HCT116 (cell line): ENCODE data around the gene SYNE1. TPM values are rescaled to one million over a fixed set of nuclear protein-coding genes. Genes with fewer than 3 reads are reported as not detected.

Experiments
- ATAC-seq: fragments of 200-7000 bp; cut with Tn5 transposase; 2 replicates; pipeline ENCODE4 v1.9.1; 2020; ENCODE audit warnings: mild to moderate bottlenecking, moderate library complexity
- BruUV-seq: library from RNA; stranded (reverse); fragments of 400-500 nt; replicated peaks from 2 replicates; lab custom pipeline; 2021; lab: Mats Ljungman, UMichigan
- CTCF ChIA-PET: fragments of 300-600 bp; sonication (Branson Sonifier 250); formaldehyde crosslinking; loops from one replicate; lab custom pipeline; 2021; ENCODE audit warnings: antibody characterized with exemption; lab: Charles Lee
- POLR2A ChIA-PET: fragments of 300-600, 350-600 bp; sonication (Branson Sonifier 250); formaldehyde crosslinking; loops from one replicate; lab custom pipeline; 2021; ENCODE audit warnings: antibody characterized with exemption; lab: Charles Lee
- RAD21 ChIA-PET, 2 experiments: fragments of 300-600 bp; sonication (Branson Sonifier 250); formaldehyde crosslinking; loops; one replicate each; lab custom pipeline; 2023; ENCODE audit warnings: low total read pairs in 2 of 2; ENCODE audit not compliant: uncharacterized antibody in 2 of 2, unreplicated experiment in 2 of 2, low non-redundant PET in 1 of 2; lab: Charles Lee
- DNase-seq: peaks from one replicate; pipeline ENCODE4 v3.0.0-alpha.2; 2010; ENCODE audit warnings: low read depth, low spot score
- H2AFZ ChIP-seq: fragments of 200-600 bp; shearing (Covaris generic), sonication (generic); 2 replicates; pipeline ENCODE4 v1.6.1; 2017; ENCODE audit warnings: low read depth, mixed run types, mixed read lengths, antibody characterized with exemption, low read length; ENCODE audit not compliant: poor library complexity, severe bottlenecking
- H3K27ac ChIP-seq: 2 replicates; pipeline ENCODE4 v1.5.1; 2012; ENCODE audit warnings: low read depth, low read length
- H3K27me3 ChIP-seq: fragments of 200-600 bp; sonication (generic); 2 replicates; pipeline ENCODE4 v1.6.1; 2016; ENCODE audit warnings: mixed run types, low read length, mixed read lengths; ENCODE audit not compliant: insufficient read depth
- H3K36me3 ChIP-seq, 2 experiments: fragments of 200-500 bp in 1 of 2; fragments of 200-600 bp in 1 of 2; sonication (Bioruptor generic) in 1 of 2; sonication (generic) in 1 of 2; 2 replicates each; pipeline versions ENCODE4 v1.5.1 to v1.6.1; 2014 to 2016; ENCODE audit warnings: low read length in 2 of 2, inconsistent platforms in 1 of 2, mixed read lengths in 1 of 2, mixed run types in 1 of 2; ENCODE audit not compliant: insufficient read depth in 2 of 2, control insufficient read depth in 1 of 2
- H3K4me1 ChIP-seq, 2 experiments: fragments of 200-600 bp in 1 of 2; sonication (generic) in 1 of 2; 2 replicates each; pipeline versions ENCODE4 v1.5.1 to v1.6.1; 2012 to 2017; ENCODE audit warnings: low read length in 2 of 2, inconsistent platforms in 1 of 2, mild to moderate bottlenecking in 1 of 2, mixed read lengths in 1 of 2, mixed run types in 1 of 2, moderate library complexity in 1 of 2; ENCODE audit not compliant: insufficient read depth in 2 of 2, control insufficient read depth in 1 of 2
- H3K4me2 ChIP-seq: fragments of 200-600 bp; sonication (generic); 2 replicates; pipeline ENCODE4 v1.6.1; 2017; ENCODE audit warnings: mixed run types, low read length, mixed read lengths
- H3K4me3 ChIP-seq, 2 experiments: fragments of 200-600 bp in 1 of 2; sonication (generic) in 1 of 2; replicated peaks in 1 of 2; 2 replicates each; pipeline ENCODE4 v1.5.1; 2011 to 2016; ENCODE audit warnings: low read length in 2 of 2, control low read depth in 1 of 2, low read depth in 1 of 2, mild to moderate bottlenecking in 1 of 2, mixed read lengths in 1 of 2, mixed run types in 1 of 2
- H3K79me2 ChIP-seq: fragments of 200-600 bp; sonication (generic); 2 replicates; pipeline ENCODE4 v1.6.1; 2017; ENCODE audit warnings: mild to moderate bottlenecking, mixed run types, low read length, moderate library complexity, mixed read lengths; ENCODE audit not compliant: insufficient read depth
- H3K9ac ChIP-seq: fragments of 200-600 bp; sonication (generic); 2 replicates; pipeline ENCODE4 v1.6.1; 2016; ENCODE audit warnings: low read length, mixed read lengths
- H3K9me2 ChIP-seq: fragments of 200-600 bp; sonication (generic), shearing (Covaris generic); 2 replicates; pipeline ENCODE4 v1.6.1; 2017; ENCODE audit warnings: mixed run types, mild to moderate bottlenecking, moderate library complexity; ENCODE audit not compliant: insufficient read depth
- H3K9me3 ChIP-seq, 2 experiments: fragments of 200-500 bp in 1 of 2; fragments of 200-600 bp in 1 of 2; sonication (Bioruptor generic) in 1 of 2; sonication (generic) in 1 of 2; 2 replicates each; pipeline ENCODE4 v1.6.1; 2014 to 2017; ENCODE audit warnings: low read length in 2 of 2, mixed read lengths in 2 of 2, inconsistent platforms in 1 of 2, low read depth in 1 of 2, mild to moderate bottlenecking in 1 of 2, mixed run types in 1 of 2, moderate library complexity in 1 of 2; ENCODE audit not compliant: control insufficient read depth in 1 of 2, insufficient read depth in 1 of 2
- H4K20me1 ChIP-seq: fragments of 200-600 bp; sonication (generic), shearing (Covaris generic); 2 replicates; pipeline ENCODE4 v1.6.1; 2017; ENCODE audit warnings: mixed run types, mild to moderate bottlenecking, moderate library complexity; ENCODE audit not compliant: insufficient read depth
- CBX3 ChIP-seq: IDR thresholded peaks from 2 replicates; pipeline ENCODE4 v1.6.1; 2012; ENCODE audit warnings: low read depth
- ELF1 ChIP-seq: IDR thresholded peaks from 2 replicates; pipeline ENCODE4 v1.6.1; 2012; ENCODE audit warnings: low read depth, borderline replicate concordance
- EZH2 ChIP-seq: fragments of 200-600 bp; sonication (generic); IDR thresholded peaks from 2 replicates; pipeline ENCODE4 v1.6.1; 2017; ENCODE audit warnings: antibody characterized with exemption, mixed run types
- EZH2phosphoT487 ChIP-seq: fragments of 200-600 bp; IDR thresholded peaks from 2 replicates; pipeline ENCODE4 v1.6.1; 2018; ENCODE audit warnings: antibody characterized with exemption, borderline replicate concordance
- JUND ChIP-seq: IDR thresholded peaks from 2 replicates; pipeline ENCODE4 v1.6.1; 2012
- RAD21 ChIP-seq: IDR thresholded peaks from 2 replicates; pipeline ENCODE4 v1.6.1; 2012; ENCODE audit warnings: low read depth, mild to moderate bottlenecking
- REST ChIP-seq: IDR thresholded peaks from 2 replicates; pipeline ENCODE4 v1.6.1; 2012; ENCODE audit warnings: low read depth
- SIN3A ChIP-seq: IDR thresholded peaks from 2 replicates; pipeline ENCODE4 v1.6.1; 2012; ENCODE audit warnings: low read depth
- SRF ChIP-seq: IDR thresholded peaks from 2 replicates; pipeline ENCODE4 v1.6.1; 2012; ENCODE audit warnings: low read depth
- ZNF274 ChIP-seq: fragments of 200-500 bp; sonication (Bioruptor generic); IDR thresholded peaks from 2 replicates; pipeline ENCODE4 v1.6.1; 2014; ENCODE audit warnings: mild to moderate bottlenecking, low read depth, low read length, inconsistent platforms
- intact Hi-C: fragments of 100-400 bp; cut with micrococcal nuclease; formaldehyde crosslinking; loops from 2 replicates; pipeline ENCODE4 v1.10.0; 2022
- total RNA-seq: library from RNA; stranded (reverse); gene quantifications from one replicate; pipeline ENCODE4 v1.2.1, GENCODE V29; 2021; ENCODE audit not compliant: unreplicated experiment
- TF ChIP-seq, protein P1 (sequence below): IDR thresholded peaks from 2 replicates; pipeline ENCODE4 v1.6.1; 2011; ENCODE audit warnings: mild to moderate bottlenecking, low read length, moderate library complexity; ENCODE audit not compliant: insufficient replicate concordance; ENCODE audit errors: extremely low read depth
- TF ChIP-seq, protein P2 (sequence below): IDR thresholded peaks from 2 replicates; pipeline ENCODE4 v1.6.1; 2012
- TF ChIP-seq, protein P3 (sequence below), 3 experiments: fragments of 200-600 bp in 1 of 3; sonication (generic) in 1 of 3; IDR thresholded peaks in 2 of 3; conservative IDR thresholded peaks in 1 of 3; 2 replicates each; pipeline ENCODE4 v1.5.1; 2012 to 2017; ENCODE audit warnings: low read depth in 2 of 3, low read length in 2 of 3, antibody characterized with exemption in 1 of 3, borderline replicate concordance in 1 of 3, control low read depth in 1 of 3, mild to moderate bottlenecking in 1 of 3, mixed read lengths in 1 of 3, mixed run types in 1 of 3, moderate library complexity in 1 of 3; ENCODE audit not compliant: insufficient read depth in 1 of 3

Gene SYNE1
- total RNA-seq, 1 experiment from 2014 or later: 5.4 TPM

GRCh38 chr6:152135755-152136448 lies 501.3 kb downstream of the SYNE1 start (continued):
- TF ChIP-seq JUND: peak; percentile 29
- no peak for TF ChIP-seq EZH2phosphoT487
- TF ChIP-seq SIN3A: no peak
- no peak for TF ChIP-seq RAD21

GRCh38 chr6:152130441-152130840 lies 506.7 kb downstream of the SYNE1 start:
- H4K20me1 ChIP-seq: no peaks in the 10 kb centered on the region
- H3K4me2 ChIP-seq: no peak overlapping the region
- TF ChIP-seq EZH2: no peak
- TF ChIP-seq CBX3: no peak
- no peak for TF ChIP-seq ZNF274
- TF ChIP-seq, protein P1, sequence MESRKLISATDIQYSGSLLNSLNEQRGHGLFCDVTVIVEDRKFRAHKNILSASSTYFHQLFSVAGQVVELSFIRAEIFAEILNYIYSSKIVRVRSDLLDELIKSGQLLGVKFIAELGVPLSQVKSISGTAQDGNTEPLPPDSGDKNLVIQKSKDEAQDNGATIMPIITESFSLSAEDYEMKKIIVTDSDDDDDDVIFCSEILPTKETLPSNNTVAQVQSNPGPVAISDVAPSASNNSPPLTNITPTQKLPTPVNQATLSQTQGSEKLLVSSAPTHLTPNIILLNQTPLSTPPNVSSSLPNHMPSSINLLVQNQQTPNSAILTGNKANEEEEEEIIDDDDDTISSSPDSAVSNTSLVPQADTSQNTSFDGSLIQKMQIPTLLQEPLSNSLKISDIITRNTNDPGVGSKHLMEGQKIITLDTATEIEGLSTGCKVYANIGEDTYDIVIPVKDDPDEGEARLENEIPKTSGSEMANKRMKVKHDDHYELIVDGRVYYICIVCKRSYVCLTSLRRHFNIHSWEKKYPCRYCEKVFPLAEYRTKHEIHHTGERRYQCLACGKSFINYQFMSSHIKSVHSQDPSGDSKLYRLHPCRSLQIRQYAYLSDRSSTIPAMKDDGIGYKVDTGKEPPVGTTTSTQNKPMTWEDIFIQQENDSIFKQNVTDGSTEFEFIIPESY: no peak
- no peak for TF ChIP-seq REST
- TF ChIP-seq RAD21: no peak
- TF ChIP-seq, protein P2, sequence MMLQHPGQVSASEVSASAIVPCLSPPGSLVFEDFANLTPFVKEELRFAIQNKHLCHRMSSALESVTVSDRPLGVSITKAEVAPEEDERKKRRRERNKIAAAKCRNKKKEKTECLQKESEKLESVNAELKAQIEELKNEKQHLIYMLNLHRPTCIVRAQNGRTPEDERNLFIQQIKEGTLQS: no peak
- TF ChIP-seq, protein P3, sequence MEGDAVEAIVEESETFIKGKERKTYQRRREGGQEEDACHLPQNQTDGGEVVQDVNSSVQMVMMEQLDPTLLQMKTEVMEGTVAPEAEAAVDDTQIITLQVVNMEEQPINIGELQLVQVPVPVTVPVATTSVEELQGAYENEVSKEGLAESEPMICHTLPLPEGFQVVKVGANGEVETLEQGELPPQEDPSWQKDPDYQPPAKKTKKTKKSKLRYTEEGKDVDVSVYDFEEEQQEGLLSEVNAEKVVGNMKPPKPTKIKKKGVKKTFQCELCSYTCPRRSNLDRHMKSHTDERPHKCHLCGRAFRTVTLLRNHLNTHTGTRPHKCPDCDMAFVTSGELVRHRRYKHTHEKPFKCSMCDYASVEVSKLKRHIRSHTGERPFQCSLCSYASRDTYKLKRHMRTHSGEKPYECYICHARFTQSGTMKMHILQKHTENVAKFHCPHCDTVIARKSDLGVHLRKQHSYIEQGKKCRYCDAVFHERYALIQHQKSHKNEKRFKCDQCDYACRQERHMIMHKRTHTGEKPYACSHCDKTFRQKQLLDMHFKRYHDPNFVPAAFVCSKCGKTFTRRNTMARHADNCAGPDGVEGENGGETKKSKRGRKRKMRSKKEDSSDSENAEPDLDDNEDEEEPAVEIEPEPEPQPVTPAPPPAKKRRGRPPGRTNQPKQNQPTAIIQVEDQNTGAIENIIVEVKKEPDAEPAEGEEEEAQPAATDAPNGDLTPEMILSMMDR (IDR thresholded peaks at IDR 0.05 in 2 of 3, conservative IDR thresholded peaks at IDR 0.05 in 1 of 3; ENCODE audit: borderline replicate concordance in 1 of 3, insufficient read depth in 1 of 3, low read depth in 2 of 3, low read length in 2 of 3): no peak
- no peak for TF ChIP-seq SRF
- TF ChIP-seq ELF1: no peak
- intact Hi-C loops: no loop called here
- DNase-seq: no peak
- BruUV-seq: no TSS peak
- POLR2A ChIA-PET: no interaction called here
- CTCF ChIA-PET: interaction anchor here (1.0 kb wide), 1 partner anchor 365 kb away, joined by 3 read pairs; no protein-coding TSS in a partner anchor
- no peaks in the 10 kb centered on the region for H3K36me3 ChIP-seq
- H3K4me1 ChIP-seq: peaks cover 0 to 4% of the 10 kb centered on the region in 2 experiments; a peak in 2 of 4 replicates
- RAD21 ChIA-PET: no interaction called here
- no peak for ATAC-seq
- H3K79me2 ChIP-seq: no peaks in the 10 kb centered on the region
- no peak overlapping the region for H3K9ac ChIP-seq
- H3K4me3 ChIP-seq: no peak overlapping the region
- H3K27ac ChIP-seq: no peak overlapping the region
- no peak overlapping the region for H2AFZ ChIP-seq
- H3K9me3 ChIP-seq: no peaks in the 10 kb centered on the region
- no peaks in the 10 kb centered on the region for H3K27me3 ChIP-seq
- H3K9me2 ChIP-seq: no peaks in the 10 kb centered on the region
